Left renal cortex interstitium (tissue), 4 donors: ENCODE data around the gene FAM114A2. TPM values are rescaled to one million over a fixed set of nuclear protein-coding genes. Genes with fewer than 3 reads are reported as not detected.
"Not testable (repeated sequence)": the region's sequence is repeated elsewhere in the genome, so short reads cannot be mapped to it uniquely, and the experiment has no call there.

Source experiments
- DNase-seq, 4 donors: peaks; one replicate each; pipeline ENCODE4 v3.0.0-alpha.2; 2013; ENCODE audit warnings: low read depth in 4 of 4, low spot score in 2 of 4, missing footprints in 1 of 4
- polyA plus RNA-seq, 4 donors: library from polyadenylated mRNA; unstranded; fragments of 120-200 nt; gene quantifications; one replicate each; pipeline ENCODE4 v1.2.1, GENCODE V29; 2013; ENCODE audit not compliant: insufficient read length in 4 of 4

FAM114A2 gene
- polyA plus RNA-seq, 4 donors = 32.2 to 38.7 (median 34.5) TPM

GRCh38 chr5:154053468-154053867 lies 14.8 kb upstream of the FAM114A2 start:
- no peak for DNase-seq

GRCh38 chr5:154049636-154050035 lies 10.9 kb upstream of the FAM114A2 start:
- DNase-seq = no peak

- no peak for DNase-seq
Observed at GRCh38 chr5:154047324-154047723, 8.6 kb upstream of the FAM114A2 start.

- no peak for DNase-seq
Observed at GRCh38 chr5:154046486-154046885, 7.8 kb upstream of the FAM114A2 start.

- no peak for DNase-seq
Observed at GRCh38 chr5:154044581-154044980, 5.9 kb upstream of the FAM114A2 start.

- no peak for DNase-seq
Observed at GRCh38 chr5:154044099-154044498, 5.4 kb upstream of the FAM114A2 start.

GRCh38 chr5:154042766-154043165 lies 4.1 kb upstream of the FAM114A2 start:
- DNase-seq = no peak

- no peak for DNase-seq
Observed at GRCh38 chr5:154039458-154039829, 734 bp upstream of the FAM114A2 start.

GRCh38 chr5:154038261-154038706 lies 426 bp downstream of the FAM114A2 start:
- DNase-seq = peak in 3 of 4 donors; percentile 22 to 65 (median 28)

- DNase-seq = no peak
Observed at GRCh38 chr5:154034944-154035343, 3.8 kb downstream of the FAM114A2 start.

GRCh38 chr5:154031937-154032489 lies 6.7 kb downstream of the FAM114A2 start:
- DNase-seq = no peak

GRCh38 chr5:154025951-154026350 lies 12.8 kb downstream of the FAM114A2 start:
- no peak for DNase-seq

- not testable (repeated sequence) for DNase-seq
Observed at GRCh38 chr5:154018919-154019318, 19.8 kb downstream of the FAM114A2 start.

- DNase-seq = no peak
Observed at GRCh38 chr5:154015071-154015693, 23.5 kb downstream of the FAM114A2 start.

GRCh38 chr5:154010660-154011059 lies 28.1 kb downstream of the FAM114A2 start:
- DNase-seq = no peak

GRCh38 chr5:154005648-154006047 lies 33.1 kb downstream of the FAM114A2 start:
- DNase-seq = no peak

- no peak for DNase-seq
Observed at GRCh38 chr5:154002511-154003020, 36.1 kb downstream of the FAM114A2 start.

GRCh38 chr5:154002093-154002492 lies 36.6 kb downstream of the FAM114A2 start:
- DNase-seq = peak in 2 of 4 donors; percentile 8 to 15

- DNase-seq = no peak
Observed at GRCh38 chr5:154000703-154001102, 38.0 kb downstream of the FAM114A2 start.

GRCh38 chr5:153999995-154000394 lies 38.7 kb downstream of the FAM114A2 start:
- DNase-seq = no peak

- no peak for DNase-seq
Observed at GRCh38 chr5:153998768-153999167, 39.9 kb downstream of the FAM114A2 start.

- no peak for DNase-seq
Observed at GRCh38 chr5:153998010-153998409, 40.7 kb downstream of the FAM114A2 start.
